OCI-M2 (cell line): ENCODE results near the gene SLC22A25.
"Not testable (repeated sequence)": the region's sequence is repeated elsewhere in the genome, so short reads cannot be mapped to it uniquely, and the experiment has no call there.

Experiments used
- DNase-seq: peaks from one replicate; lab custom pipeline; 2025; ENCODE audit not compliant: unreplicated experiment; lab: John Stamatoyannopoulos, UW

SLC22A25 gene

GRCh38 chr11:63243533-63243932 is at the start of gene SLC22A25:
Gene SLC22A25 (minus strand): TSS chr11:63243599. CDS start chr11:63229652, 13,947 bp downstream.
- no peak for DNase-seq

DNA sequence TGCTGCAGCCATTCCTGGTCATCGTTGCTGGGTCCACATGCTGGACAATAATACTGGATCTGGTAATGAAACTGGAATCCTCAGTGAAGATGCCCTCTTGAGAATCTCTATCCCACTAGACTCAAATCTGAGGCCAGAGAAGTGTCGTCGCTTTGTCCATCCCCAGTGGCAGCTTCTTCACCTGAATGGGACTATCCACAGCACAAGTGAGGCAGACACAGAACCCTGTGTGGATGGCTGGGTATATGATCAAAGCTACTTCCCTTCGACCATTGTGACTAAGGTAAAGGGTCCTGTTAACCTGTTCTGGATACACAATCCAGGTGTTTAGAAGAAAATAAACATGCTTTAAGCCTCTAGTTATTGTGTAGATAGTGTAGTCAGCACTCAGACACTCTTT is 46.9 kb upstream of the SLC22A25 start:
- no peak for DNase-seq

GRCh38 chr11:63289658-63290057 is 46.3 kb upstream of the SLC22A25 start:
- no peak for DNase-seq

- no peak for DNase-seq
Observed at GRCh38 chr11:63282579-63282978, 39.2 kb upstream of the SLC22A25 start.

GRCh38 chr11:63280920-63281319 is 37.5 kb upstream of the SLC22A25 start:
- DNase-seq = no peak

GRCh38 chr11:63277345-63277943 is 34.0 kb upstream of the SLC22A25 start:
- no peak for DNase-seq

- DNase-seq = no peak
Observed at GRCh38 chr11:63274776-63275175, 31.4 kb upstream of the SLC22A25 start.

DNA sequence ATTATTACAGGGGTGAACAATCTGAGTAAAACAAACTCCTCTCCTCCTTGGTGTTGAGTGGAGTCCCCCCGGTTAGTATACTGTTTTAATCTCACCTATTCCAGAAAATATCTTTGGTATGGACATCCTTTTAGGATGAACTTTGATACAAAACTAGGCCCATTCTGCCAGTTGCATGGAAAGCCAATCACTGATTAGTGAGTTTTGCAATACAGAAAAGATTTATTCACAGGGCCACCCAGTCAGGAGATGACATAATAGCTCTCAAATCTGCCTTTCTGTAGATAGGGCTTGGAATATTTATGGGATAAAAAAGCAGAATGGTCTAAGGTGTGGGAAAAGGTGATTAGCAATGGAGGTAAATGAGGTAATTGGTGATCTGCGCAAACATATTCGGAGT is 30.3 kb upstream of the SLC22A25 start:
- no peak for DNase-seq

GRCh38 chr11:63262547-63262946 is 19.1 kb upstream of the SLC22A25 start:
- no peak for DNase-seq

- no peak for DNase-seq
Observed at GRCh38 chr11:63251312-63251711, 7.9 kb upstream of the SLC22A25 start.

DNA sequence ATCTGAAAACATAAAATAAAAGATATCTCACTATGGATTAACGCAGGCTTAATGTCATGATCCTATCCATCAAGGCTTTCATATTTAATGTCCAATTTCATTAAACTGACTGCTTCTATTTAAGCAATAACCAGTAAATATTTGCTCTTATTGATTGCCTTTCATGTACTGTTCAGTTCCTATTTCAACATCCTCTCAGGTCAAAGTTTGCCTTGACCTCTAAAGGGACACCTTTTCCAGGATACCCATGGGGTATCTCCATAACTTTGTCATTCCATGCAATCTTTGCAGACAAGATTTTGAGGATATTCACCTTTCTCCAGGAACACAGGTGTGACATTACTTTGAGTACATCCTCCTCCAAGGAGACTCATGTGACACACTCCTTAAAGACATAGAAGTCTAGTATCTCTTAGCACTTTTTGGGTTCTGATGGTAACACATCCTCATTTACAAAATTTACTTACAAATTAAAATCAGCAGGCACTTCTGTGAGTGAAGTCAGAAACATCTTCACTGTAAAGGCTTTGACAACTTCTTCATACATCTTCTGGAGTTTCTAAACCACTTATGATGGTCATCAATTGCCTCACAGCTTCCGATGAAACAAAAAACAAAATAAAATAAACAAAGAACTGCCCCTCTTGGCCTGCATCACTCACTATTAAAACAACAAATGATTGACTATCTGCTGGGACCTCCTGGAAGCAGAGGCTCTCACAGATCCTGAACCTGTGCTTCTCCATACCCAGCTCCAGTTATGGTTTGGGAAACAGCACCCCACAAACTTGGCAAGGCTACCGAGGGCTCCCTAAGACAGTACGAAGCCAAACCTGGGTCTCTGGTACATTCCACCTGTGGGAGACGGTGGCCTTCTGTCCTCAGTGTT is 7.0 kb upstream of the SLC22A25 start:
- no peak for DNase-seq

DNA sequence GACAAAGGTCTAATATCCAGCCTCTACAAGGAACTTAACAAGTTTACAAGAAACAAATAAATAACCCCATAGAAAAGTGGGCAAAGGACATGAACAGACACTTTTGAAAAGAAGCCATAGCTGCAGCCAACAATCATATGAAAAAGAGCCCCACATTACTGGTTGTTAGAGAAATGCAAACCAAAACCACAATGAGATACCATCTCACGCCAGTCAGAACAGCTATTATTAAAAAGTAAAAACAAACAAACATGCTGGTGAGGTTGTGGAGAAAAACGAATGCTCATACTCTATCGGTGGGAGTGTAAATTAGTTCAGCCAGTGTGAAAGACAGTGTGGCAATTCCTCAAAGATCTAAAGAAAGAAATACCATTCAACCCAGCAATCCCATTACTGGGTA is 5.6 kb upstream of the SLC22A25 start:
- no peak for DNase-seq

GRCh38 chr11:63247237-63248002 is 4.0 kb upstream of the SLC22A25 start:
- not testable (repeated sequence) for DNase-seq

- no peak for DNase-seq
Observed at GRCh38 chr11:63246045-63246444, 2.6 kb upstream of the SLC22A25 start.

DNA sequence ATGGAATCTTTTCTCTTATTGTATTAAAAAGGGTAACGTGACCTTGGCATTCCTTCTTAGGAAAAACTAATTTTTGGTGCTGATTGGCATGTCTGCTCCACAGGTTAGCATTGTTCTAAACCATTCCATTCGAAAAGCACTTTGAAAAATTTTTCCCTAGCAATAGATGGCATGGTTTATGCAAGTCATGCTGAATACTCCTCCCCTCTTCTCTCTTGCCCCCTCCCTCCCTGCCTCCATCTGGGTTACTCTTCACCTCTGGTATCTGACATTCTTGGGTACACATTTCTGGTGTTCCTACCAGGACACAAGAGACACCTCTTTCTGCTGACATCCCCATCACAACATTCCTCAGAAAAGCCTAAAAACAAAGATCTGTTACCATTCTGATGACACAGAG is 1.5 kb upstream of the SLC22A25 start:
- no peak for DNase-seq

GRCh38 chr11:63242089-63242781 is 1.2 kb downstream of the SLC22A25 start:
- DNase-seq = no peak

DNA sequence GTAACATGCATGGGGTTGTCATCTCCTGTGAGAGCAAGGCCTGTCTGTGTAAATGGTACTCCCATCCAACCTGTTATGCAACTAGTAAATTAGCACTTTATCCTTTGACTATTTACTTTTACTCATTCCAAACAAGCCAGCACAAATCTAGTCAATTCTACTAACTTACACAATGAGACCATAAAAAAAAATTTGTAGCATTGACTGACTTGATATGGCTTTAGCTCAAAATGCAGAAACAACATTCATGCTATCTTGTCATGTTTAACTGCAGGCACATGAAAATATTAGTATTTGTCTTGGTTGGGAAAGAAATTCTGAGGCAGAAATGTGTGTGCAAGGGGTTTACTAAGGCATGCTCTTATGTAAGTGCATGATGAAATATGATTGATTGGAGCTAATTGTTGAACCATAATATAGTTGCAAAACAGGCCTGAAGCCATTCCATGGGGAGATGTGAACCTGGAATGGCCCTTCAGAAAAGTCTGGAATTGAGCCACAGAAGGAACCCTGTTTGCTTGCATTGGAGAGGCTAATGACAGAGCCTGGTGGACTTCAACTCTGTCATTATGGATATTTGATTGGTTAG is 2.5 kb downstream of the SLC22A25 start:
- DNase-seq = no peak

DNA sequence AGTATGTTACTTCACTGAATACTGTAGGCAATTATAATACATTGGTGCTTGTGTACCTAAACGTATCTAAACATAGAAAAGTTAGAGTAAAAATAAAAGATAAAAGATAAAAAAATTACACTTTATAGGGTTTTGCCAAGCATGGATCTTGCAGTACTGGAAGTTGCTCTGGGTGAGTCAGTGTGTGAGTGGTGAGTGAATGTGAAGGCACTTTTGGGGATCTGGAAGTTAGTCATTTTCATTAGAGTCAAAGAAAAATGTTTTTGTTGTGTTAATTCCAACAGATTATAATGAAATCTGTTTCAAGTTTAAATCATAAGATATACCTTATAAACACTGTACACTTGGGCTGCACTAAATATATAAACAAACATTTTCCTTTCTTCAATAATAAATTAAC is 3.3 kb downstream of the SLC22A25 start:
- no peak for DNase-seq

DNA sequence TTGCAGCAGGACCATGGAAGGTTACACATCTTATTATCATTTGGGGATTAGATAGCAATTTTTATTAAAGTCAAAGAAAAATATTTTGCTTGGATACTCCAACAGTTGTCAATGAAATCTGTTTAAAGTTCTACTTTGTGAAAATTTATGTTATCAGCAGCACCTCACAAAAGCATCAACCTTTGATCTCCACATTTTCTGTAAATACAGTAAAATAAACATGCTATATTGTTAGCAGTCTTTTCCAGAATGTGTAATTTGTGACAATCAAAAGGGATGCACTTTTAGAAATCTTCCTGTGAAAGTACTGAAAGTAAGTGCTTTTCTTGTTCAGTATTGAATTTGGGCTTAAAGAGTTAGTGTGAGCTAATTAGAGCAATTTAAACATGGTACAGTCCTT is 4.1 kb downstream of the SLC22A25 start:
- DNase-seq = no peak

GRCh38 chr11:63237413-63237812 is 6.0 kb downstream of the SLC22A25 start:
- DNase-seq = no peak
